T follicular helper cell (primary cell): ENCODE measurements around the gene CAMTA1.

Source experiments
- DNase-seq: peaks from one replicate; pipeline ENCODE4 v3.0.0-alpha.2; 2020; ENCODE audit warnings: low read depth

CAMTA1 gene

GRCh38 chr1:7558481-7558880 lies 773.2 kb downstream of the CAMTA1 start:
- no peak for DNase-seq

DNA sequence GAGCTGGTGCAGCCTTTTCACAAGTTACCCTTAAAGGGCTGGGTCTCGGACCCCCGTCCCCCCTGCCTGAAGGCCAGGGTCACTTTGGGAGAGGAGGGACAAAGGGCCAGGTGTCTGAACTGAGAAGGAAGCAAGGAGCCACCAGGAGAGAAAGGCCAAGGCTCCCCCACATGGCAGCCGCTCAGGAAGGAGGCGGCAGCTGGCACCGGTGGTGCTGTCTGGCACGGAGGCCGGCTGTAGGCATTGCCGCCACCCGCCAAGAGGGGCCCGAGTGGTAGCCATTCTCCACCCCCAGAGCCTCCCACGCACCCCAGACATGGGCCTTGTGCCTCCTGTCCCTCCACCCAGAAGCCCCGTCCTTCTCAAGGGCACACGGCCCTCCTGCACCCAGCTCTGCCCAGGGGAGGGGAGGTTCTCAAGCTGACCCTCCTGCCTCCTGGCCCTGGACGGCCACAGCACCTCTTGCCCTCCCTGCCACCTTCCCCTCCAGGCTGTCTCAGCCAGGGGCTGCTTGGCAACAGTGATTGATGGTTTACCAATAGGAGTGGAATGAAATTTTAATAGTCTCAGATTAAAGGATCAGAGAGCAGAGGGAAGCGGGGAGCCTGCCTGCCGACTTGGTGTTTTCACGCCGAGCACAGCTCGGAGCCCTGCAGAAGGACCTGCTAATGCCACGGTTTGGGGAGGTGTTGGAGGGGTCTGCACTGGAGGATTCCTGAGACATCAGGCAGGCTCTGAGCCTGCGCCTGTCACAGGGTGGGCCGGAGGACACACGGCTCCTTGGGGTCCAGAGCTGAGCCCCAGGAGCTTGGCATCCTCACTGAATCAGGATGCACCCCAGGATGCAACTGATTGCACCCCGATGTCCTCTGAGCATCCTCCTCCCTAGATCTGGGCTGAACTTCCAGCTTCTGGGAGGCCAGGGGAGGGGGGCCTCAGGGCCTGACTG lies 773.9 kb downstream of the CAMTA1 start:
- no peak for DNase-seq

DNA sequence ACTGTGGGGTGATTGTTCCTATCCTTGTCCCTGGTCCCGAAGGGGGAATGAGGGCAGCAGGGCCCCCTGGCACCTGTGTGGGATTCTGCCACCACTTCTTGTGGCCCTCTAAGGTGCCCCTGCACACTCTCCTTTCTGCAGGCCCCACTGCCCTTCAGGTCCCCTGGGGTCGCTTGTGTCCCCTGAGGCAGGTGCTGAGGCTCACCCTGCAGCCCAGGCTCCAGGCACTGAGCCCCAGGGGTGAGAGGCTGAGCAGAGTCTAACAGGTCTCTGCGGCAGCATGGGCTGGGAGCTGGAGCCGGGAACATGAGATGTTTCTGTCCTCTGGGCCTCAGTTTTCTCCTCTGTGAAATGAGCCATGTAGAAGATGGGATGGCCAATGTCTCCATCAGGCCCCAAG lies 774.9 kb downstream of the CAMTA1 start:
- no peak for DNase-seq

GRCh38 chr1:7560601-7561181 lies 775.4 kb downstream of the CAMTA1 start:
- DNase-seq = no peak

GRCh38 chr1:7561331-7561921 lies 776.2 kb downstream of the CAMTA1 start:
- DNase-seq = no peak

DNA sequence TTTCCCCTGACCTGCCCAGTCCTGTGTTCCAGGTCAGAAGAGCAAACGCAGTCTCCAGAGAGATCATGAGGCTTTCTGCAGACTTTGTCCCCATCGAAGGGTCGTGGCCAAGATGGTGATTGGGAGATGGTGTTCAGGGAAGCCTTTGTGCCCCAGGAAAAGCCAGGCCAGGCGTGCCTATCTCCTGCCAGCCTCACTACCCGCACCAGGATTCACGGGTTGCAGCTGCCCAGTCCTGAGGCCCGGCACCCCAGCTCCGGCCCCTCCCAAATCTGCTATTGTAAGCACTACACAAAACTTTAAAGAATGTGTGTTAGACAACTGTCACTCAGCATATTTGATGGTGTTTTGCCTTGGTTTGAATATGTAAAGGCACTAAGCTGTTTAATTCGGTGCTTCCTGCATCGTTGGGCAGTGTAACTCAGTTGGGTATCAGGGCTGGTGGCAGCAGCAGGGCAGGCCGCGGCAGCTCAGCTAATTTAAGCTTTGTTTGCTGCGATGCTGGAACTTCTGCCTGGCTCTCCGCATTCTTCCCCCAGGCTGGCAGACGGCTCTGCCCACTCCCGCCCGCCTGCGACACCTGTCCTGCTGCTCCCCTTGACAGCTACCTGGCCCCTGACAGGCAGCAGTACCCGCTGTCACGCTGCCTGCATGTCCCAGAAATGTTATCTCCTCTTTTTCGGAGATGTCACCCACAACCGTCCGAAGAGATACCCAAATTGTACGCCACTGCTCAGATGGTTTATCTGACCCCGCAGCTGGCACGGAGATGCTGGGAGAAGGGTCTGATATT lies 776.9 kb downstream of the CAMTA1 start:
- no peak for DNase-seq

DNA sequence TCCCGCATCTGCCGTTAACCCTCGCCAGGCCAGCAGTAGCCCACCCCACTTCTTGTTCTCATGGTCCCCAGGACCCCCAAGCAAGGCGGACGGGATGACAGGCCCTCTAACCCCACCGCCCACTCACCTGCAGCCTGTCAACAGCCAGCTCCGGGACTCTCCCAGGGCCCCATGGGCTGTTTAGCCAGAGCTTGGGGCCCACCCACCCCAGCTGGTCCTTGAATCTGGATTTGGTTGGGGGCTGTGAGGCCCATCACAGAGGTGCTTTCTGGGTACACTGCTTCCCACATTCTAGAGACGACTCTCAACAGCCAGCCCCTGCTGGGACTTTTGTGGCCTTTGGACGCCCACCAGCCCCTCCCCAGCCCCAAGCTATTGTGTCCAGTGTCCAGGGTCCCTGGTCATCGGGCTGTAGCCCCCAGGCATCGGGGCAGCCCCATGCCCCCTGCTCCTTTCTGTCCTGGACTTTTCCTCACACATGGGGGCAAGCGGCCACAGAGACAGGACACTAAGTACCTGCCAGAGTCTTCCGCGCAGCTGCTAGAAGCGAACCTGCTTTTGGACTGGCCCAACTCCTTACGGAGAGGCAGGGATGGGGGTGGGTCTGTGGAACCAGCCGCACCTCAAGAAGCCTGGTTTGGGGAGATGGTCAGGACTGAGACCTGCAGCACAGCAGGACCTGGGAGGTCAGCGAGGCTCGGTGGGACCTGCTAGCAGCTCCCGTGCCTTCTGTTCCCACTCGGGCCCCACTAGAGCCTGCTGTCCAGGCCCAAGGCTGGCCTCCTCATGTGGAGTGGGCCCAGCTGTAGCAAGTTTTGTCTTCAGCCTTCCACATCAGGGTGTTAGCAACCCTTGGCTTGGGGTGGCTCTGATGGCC lies 777.7 kb downstream of the CAMTA1 start:
- DNase-seq = no peak

- no peak for DNase-seq
Measured at GRCh38 chr1:7564137-7564536, 778.9 kb downstream of the CAMTA1 start.

DNA sequence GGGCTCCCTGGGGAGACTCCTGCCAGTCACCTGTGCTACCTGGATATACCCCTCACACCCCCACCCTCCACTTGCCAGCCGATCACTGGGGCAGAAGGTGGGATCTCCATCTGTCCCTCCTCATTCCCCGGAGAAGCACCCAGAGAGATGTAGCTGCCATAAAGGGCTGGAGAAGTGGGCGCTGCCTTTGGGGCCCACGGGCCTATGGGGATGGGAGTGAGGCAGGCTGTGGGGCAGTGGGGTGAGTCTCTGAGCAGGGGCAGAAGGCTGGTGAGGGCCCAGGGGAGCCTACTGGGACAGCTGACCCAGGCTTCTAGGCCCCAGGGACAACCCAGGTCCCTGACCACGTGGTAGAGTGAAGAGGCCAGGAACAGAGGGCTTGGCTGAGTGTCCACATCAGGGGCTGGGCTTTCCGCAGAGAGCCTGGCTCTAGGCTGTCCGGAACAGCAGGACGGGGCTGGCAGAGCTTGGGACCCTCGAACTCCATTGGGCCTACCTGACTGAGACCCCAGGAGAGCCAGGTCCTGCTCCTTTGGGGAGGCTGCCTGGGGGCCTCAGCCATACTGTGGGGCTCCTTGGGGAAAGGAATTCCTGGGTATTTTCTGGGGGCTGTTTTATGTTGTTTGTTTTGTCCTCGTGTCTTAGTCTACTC lies 780.0 kb downstream of the CAMTA1 start:
- DNase-seq = no peak

DNA sequence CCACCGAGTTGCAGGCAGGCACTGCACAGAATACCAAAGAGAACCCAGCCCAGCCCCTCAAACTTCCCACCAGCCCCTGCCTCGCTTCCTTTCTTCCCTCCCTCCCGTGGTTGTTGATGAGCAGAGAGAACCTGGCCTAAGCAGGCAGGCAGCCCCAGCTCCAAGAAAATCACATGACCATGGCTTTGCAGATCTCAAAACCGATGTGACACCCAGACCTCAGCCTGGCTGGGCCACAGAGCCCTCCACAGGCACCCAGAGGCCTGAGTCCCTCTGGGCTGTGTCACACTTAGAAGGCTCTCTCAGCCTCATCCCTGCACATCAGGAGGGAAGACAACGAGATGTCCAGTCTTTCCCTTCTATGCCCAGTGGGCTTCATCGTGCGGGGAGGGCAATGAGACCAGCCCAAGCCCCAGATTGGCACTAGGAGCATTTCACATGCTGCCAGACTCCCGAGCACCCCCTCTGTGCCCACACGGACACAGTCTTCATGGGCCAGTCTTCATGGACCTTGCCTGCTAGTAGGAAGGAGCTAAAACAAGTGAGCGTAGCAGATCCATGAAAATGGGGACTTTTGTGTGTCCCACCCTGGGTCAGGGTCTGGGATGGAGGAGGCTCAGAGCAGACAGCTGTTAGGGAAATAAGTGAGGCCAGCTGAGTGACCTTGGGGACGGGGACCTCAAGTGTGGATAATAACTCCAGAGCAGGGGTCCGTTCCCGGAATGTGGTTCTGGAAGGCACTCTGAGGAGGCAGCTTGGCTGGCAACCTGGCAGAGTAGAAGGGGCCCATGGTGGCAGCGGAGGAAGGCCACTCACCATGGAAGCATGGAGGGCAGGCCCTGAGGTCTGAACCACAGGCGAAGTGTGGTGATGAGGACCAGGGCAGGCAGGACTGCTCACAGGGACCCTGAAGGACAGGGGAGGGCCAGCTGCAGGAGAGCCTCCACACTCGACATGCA lies 781.4 kb downstream of the CAMTA1 start:
- DNase-seq = no peak

DNA sequence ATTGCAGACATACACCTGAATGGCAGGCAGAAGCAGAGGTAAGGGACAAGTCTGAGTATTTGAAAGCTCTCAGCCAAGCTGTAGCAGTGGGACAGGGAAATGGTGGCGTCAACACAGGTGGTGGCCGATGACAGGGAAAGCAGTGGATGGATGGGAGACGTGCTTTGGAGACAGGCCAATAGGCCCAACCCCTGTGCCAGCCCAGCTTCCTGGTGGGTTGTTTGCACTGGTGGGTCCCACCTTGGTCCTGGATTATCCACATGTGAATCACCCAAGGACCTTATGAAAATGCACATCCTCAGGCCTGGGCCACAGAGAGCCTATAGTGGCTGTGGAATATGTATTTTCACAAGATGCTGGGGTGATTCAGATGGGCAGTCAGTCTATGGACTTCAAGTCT lies 782.1 kb downstream of the CAMTA1 start:
- DNase-seq = no peak

DNA sequence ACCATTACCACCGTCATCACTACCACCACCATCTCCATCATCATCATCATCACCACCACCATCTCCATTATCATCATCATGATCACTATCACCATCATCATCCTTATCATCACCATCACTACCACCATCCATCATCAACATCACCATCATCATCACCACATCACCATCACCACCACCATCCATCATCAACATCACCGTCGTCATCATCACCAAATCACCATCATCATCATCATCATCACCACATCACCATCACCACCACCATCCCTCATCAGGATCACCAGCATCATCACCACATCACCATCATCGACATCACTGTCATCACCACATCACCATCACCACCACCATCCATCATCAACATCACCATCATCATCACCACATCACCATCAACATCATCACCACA lies 782.8 kb downstream of the CAMTA1 start:
- no peak for DNase-seq

DNA sequence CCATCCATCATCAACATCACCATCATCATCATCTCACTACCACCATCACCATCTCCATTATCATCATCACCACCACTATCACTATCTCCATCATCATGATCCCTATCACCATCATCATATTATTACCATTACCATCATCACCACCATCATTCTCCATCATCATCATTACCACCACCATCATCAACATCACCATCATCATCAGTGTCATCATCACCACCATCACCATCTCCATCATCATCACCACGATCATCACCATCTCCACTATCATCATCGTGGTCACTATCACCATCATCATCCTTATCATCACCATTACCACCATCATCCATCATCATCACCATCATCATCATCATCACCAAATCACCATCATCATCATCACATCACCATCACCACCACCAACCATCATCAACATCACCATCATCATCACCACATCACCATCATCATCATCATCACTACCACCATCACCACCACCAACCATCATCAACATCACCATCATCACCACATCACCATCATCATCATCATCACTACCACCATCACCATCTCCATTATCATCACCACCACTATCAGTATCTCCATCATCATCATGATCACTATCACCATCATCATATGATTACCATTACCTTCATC lies 783.8 kb downstream of the CAMTA1 start:
- DNase-seq = no peak

DNA sequence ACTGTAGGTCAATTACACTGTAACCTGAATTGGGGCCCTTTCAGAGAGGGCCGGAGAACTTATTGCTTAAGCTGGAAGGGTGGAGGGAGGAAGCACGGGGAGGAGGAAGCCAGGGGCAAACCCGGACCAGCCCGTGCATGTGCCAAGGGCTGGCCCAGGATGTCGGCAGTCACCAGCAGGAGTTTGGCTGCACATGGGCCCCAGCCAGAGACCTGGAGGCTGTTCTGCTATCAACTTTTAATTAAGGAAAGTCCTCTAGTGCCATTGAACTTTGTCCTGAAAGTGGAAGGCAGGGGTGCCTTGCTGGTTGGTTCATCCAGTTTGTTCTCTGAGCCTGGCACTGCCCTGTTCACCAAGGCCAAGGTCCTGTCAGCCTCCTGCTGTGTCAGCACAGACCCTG lies 785.1 kb downstream of the CAMTA1 start:
- DNase-seq = no peak

DNA sequence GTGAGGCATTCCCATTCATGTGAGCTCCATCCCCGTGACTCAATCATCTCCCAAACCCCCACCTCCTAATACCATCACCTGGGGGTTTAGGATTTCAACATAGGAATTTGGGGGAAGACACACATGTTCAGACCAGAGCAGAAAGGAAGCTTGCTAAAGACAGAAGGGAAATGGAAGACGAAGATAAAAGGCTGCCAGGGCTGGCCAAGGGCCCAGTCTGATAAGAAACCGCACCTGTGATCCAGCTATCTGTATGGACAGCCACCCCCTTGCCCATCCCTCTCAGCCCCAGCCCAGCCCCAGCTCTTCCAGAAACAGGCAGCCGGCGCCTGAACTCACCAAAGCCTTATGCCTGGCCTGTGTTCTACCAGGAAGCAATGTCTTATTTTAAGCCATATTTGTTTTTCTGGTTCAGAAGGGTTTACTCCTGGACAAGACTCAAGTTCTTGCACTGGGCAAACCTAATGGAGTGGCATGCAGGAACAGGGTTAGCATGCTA lies 787.4 kb downstream of the CAMTA1 start:
- no peak for DNase-seq

DNA sequence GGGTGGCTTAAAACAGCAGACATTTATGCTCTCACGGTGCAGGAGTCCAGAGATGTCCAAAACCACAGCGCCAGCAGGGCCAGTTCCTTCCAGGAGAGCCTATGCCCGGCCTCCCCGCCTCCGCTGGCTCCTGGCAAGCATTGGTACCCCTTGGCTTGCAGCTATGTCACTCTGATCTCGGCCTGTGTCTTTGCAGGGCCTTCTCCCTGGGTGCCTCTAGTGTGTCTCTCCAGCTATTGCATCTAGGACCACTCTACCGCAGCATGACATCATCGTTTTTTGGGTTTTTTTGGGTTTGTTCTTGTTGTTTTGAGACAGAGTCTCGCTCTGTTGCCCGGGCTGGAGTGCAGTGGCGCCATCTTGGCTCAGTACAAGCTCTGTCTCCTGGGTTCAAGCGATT lies 788.2 kb downstream of the CAMTA1 start:
- no peak for DNase-seq

GRCh38 chr1:7574121-7575040 lies 789.1 kb downstream of the CAMTA1 start:
- DNase-seq = no peak

- no peak for DNase-seq
Measured at GRCh38 chr1:7575041-7575400, 789.8 kb downstream of the CAMTA1 start.
